ENCODE data around the gene BZW2.

GRCh38 chr7:16742547-16742946 is 96.6 kb downstream of the BZW2 start:
- TF ChIP-seq CTCF (optimal IDR thresholded peaks at IDR 0.05 in 1 of 3, IDR thresholded peaks at IDR 0.05 in 1 of 3, conservative IDR thresholded peaks at IDR 0.05 in 1 of 3; ENCODE audit: extremely low read depth in 1 of 3, insufficient read depth in 2 of 3, low read length in 3 of 3) (no peak), EZH2 (IDR thresholded peaks at IDR 0.05; ENCODE audit: low read length) (no peak)
